Hepatocyte (in vitro differentiated cells): Measurements from ENCODE around the gene PROCR.

Experiments used
- EZH2 ChIP-seq: fragments of 200-600 bp; sonication (generic); IDR thresholded peaks from 2 replicates; pipeline ENCODE4 v1.6.1; 2016; ENCODE audit warnings: antibody characterized with exemption, mild to moderate bottlenecking, borderline replicate concordance
- TF ChIP-seq, protein P1 (sequence below): fragments of 200-600 bp; sonication (generic); IDR thresholded peaks from 2 replicates; pipeline ENCODE4 v1.5.1; 2016; ENCODE audit warnings: antibody characterized with exemption, mild to moderate bottlenecking; ENCODE audit not compliant: poor library complexity

DNA sequence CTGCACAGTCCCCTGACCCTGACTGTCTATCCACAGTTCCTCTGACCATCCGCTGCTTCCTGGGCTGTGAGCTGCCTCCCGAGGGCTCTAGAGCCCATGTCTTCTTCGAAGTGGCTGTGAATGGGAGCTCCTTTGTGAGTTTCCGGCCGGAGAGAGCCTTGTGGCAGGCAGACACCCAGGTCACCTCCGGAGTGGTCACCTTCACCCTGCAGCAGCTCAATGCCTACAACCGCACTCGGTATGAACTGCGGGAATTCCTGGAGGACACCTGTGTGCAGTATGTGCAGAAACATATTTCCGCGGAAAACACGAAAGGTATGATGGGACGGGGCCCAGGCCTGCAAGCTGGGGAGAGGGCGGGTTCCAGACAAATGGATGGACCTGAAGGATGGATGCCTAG lies 4.3 kb downstream of the PROCR start:
- TF ChIP-seq, protein P1, sequence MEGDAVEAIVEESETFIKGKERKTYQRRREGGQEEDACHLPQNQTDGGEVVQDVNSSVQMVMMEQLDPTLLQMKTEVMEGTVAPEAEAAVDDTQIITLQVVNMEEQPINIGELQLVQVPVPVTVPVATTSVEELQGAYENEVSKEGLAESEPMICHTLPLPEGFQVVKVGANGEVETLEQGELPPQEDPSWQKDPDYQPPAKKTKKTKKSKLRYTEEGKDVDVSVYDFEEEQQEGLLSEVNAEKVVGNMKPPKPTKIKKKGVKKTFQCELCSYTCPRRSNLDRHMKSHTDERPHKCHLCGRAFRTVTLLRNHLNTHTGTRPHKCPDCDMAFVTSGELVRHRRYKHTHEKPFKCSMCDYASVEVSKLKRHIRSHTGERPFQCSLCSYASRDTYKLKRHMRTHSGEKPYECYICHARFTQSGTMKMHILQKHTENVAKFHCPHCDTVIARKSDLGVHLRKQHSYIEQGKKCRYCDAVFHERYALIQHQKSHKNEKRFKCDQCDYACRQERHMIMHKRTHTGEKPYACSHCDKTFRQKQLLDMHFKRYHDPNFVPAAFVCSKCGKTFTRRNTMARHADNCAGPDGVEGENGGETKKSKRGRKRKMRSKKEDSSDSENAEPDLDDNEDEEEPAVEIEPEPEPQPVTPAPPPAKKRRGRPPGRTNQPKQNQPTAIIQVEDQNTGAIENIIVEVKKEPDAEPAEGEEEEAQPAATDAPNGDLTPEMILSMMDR = no peak
- no peak for TF ChIP-seq EZH2
